IgD-negative memory B cell (primary cell): ENCODE results near the gene MOXD1. TPM values are rescaled to one million over a fixed set of nuclear protein-coding genes. Genes with fewer than 3 reads are reported as not detected.

Experiments
- polyA plus RNA-seq: library from polyadenylated mRNA; unstranded; fragments of 300-500 nt; fragmentation: Illumina TruSeq; gene quantifications from one replicate; pipeline ENCODE4 v1.2.3, GENCODE V29; 2021

The MOXD1 gene
- polyA plus RNA-seq, 1 donor from 2014 or later = 9.0 TPM

Other genes with a start within 250 kb of the MOXD1 start
- 96.7 TPM for gene STX7, start 111.6 kb upstream of the MOXD1 start, polyA plus RNA-seq
- gene TAAR9, start 136.8 kb upstream of the MOXD1 start, polyA plus RNA-seq = not detected
- not detected for gene TAAR8, start 151.2 kb upstream of the MOXD1 start, polyA plus RNA-seq
- gene TAAR6, start 168.8 kb upstream of the MOXD1 start, polyA plus RNA-seq = not detected
- gene TAAR5, start 188.3 kb upstream of the MOXD1 start, polyA plus RNA-seq = not detected
- not detected for gene TAAR2, start 222.8 kb upstream of the MOXD1 start, polyA plus RNA-seq